HL-60 (cell line): Measurements from ENCODE around the gene JAGN1.

ENCODE experiments used
- DNase-seq, 2 experiments: peaks; one replicate each; pipeline ENCODE4 v3.0.0-alpha.2; 2010 to 2020; ENCODE audit warnings: low read depth in 1 of 2, low spot score in 1 of 2
- H3K27ac ChIP-seq: fragments of 250-450 bp; sonication (Bioruptor Pico); replicated peaks from 2 replicates; pipeline ENCODE4 v1.5.1; 2020; ENCODE audit warnings: mild to moderate bottlenecking, moderate library complexity
- H3K27me3 ChIP-seq: fragments of 250-450 bp; sonication (Bioruptor Pico); 2 replicates; pipeline ENCODE4 v1.5.1; 2021; ENCODE audit warnings: mild to moderate bottlenecking, moderate library complexity; ENCODE audit not compliant: insufficient read depth, poor library complexity, severe bottlenecking
- H3K4me3 ChIP-seq: replicated peaks from 2 replicates; pipeline ENCODE4 v1.5.1; 2011; ENCODE audit warnings: mild to moderate bottlenecking, control low read depth, low read length; ENCODE audit not compliant: insufficient read depth
- GABPA ChIP-seq: IDR thresholded peaks from 2 replicates; pipeline ENCODE4 v1.6.1; 2012; ENCODE audit warnings: low read depth
- POLR2AphosphoS5 ChIP-seq: IDR thresholded peaks from 2 replicates; pipeline ENCODE4 v1.6.1; 2012; ENCODE audit warnings: low read depth
- SPI1 ChIP-seq: IDR thresholded peaks from 2 replicates; pipeline ENCODE4 v1.6.1; 2012; ENCODE audit warnings: low read depth, mild to moderate bottlenecking, borderline replicate concordance
- TF ChIP-seq, protein P1 (sequence below): IDR thresholded peaks from 2 replicates; pipeline ENCODE4 v1.6.1; 2012; ENCODE audit warnings: low read depth; ENCODE audit not compliant: insufficient replicate concordance
- TF ChIP-seq, protein P2 (sequence below): IDR thresholded peaks from one replicate; pipeline ENCODE4 v1.5.1; 2011; ENCODE audit warnings: low read length, control low read depth, inconsistent platforms; ENCODE audit not compliant: insufficient read depth

JAGN1 gene

DNA sequence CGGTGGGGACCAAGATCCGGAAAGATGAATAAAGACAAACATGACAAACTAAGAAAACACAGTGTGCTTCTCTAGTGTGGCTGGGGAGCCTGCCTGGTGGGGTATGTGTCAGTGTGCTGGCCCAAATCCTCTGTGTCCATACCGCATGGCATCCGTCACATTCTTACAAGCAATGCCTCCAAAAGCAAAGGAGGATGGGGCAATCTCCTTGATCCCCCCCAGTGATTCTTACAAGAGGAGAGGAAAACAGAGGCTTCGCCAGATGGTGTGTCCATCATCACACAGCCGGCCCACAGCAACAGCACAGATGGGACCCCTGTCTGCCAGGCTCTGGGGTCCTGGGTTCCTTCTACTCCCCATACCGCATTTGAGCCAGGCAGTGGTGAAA, 25.9 kb downstream of the JAGN1 start:
- H3K27ac ChIP-seq: no peak overlapping the region
- H3K4me3 ChIP-seq: no peak overlapping the region
- no peak for DNase-seq

DNA sequence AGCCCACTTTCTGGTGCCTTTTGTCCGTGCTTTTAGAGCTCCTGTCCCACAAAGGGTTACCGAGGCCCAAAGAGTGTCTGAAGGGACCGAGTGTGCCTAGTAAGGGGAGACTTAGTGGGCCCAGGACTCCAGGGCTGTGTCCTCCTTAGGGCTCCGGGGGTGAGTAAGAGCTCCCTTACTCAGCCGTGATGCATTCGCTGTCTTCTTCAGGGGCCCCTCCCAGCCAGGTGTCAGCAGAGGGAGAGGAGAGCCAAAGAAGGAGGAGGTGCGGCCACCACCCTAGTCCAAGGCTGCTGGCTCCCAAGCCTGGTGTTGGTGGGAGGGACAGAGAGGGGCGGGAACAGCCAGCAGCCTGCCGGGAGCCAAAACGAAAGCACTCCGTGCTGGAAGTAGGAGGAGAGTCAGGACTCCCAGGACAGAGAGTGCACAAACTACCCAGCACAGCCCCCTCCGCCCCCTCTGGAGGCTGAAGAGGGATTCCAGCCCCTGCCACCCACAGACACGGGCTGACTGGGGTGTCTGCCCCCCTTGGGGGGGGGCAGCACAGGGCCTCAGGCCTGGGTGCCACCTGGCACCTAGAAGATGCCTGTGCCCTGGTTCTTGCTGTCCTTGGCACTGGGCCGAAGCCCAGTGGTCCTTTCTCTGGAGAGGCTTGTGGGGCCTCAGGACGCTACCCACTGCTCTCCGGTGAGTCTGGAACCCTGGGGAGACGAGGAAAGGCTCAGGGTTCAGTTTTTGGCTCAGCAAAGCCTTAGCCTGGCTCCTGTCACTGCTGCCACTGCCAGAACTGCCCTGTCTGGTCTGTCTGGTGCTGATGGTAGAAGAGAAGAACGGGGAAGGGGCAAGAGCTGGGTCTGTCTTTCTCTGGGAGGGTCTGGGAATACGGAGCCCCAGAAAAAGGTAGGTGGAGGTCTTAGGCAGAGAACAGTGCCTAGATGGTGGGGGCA, 26.6 kb downstream of the JAGN1 start, which contains the start of gene IL17RC:
Gene IL17RC, plus strand, starts transcription at position 365 of the 947 bp plus-strand sequence. Its CDS starts 218 bp downstream, at position 583.
- TF ChIP-seq, protein P1, sequence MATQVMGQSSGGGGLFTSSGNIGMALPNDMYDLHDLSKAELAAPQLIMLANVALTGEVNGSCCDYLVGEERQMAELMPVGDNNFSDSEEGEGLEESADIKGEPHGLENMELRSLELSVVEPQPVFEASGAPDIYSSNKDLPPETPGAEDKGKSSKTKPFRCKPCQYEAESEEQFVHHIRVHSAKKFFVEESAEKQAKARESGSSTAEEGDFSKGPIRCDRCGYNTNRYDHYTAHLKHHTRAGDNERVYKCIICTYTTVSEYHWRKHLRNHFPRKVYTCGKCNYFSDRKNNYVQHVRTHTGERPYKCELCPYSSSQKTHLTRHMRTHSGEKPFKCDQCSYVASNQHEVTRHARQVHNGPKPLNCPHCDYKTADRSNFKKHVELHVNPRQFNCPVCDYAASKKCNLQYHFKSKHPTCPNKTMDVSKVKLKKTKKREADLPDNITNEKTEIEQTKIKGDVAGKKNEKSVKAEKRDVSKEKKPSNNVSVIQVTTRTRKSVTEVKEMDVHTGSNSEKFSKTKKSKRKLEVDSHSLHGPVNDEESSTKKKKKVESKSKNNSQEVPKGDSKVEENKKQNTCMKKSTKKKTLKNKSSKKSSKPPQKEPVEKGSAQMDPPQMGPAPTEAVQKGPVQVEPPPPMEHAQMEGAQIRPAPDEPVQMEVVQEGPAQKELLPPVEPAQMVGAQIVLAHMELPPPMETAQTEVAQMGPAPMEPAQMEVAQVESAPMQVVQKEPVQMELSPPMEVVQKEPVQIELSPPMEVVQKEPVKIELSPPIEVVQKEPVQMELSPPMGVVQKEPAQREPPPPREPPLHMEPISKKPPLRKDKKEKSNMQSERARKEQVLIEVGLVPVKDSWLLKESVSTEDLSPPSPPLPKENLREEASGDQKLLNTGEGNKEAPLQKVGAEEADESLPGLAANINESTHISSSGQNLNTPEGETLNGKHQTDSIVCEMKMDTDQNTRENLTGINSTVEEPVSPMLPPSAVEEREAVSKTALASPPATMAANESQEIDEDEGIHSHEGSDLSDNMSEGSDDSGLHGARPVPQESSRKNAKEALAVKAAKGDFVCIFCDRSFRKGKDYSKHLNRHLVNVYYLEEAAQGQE: no peak
- no peak for TF ChIP-seq SPI1
- TF ChIP-seq GABPA: no peak
- Histone ChIP-seq H3K27me3 (no peaks in the 10 kb centered on the region), H3K27ac (no peak within 1 kb of the TSS), H3K4me3 (peak within 1 kb of the TSS; percentile 38; the same call in 1 of the 2 replicates)
- DNase-seq: no peak

More for the DNA sequence above, 25.9 kb downstream of the JAGN1 start:
- no peak for TF ChIP-seq SPI1
- TF ChIP-seq POLR2AphosphoS5: no peak
- TF ChIP-seq, protein P1: no peak
- TF ChIP-seq, protein P2, sequence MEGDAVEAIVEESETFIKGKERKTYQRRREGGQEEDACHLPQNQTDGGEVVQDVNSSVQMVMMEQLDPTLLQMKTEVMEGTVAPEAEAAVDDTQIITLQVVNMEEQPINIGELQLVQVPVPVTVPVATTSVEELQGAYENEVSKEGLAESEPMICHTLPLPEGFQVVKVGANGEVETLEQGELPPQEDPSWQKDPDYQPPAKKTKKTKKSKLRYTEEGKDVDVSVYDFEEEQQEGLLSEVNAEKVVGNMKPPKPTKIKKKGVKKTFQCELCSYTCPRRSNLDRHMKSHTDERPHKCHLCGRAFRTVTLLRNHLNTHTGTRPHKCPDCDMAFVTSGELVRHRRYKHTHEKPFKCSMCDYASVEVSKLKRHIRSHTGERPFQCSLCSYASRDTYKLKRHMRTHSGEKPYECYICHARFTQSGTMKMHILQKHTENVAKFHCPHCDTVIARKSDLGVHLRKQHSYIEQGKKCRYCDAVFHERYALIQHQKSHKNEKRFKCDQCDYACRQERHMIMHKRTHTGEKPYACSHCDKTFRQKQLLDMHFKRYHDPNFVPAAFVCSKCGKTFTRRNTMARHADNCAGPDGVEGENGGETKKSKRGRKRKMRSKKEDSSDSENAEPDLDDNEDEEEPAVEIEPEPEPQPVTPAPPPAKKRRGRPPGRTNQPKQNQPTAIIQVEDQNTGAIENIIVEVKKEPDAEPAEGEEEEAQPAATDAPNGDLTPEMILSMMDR: no peak
- no peak for TF ChIP-seq GABPA
- no peaks in the 10 kb centered on the region for H3K27me3 ChIP-seq

DNA sequence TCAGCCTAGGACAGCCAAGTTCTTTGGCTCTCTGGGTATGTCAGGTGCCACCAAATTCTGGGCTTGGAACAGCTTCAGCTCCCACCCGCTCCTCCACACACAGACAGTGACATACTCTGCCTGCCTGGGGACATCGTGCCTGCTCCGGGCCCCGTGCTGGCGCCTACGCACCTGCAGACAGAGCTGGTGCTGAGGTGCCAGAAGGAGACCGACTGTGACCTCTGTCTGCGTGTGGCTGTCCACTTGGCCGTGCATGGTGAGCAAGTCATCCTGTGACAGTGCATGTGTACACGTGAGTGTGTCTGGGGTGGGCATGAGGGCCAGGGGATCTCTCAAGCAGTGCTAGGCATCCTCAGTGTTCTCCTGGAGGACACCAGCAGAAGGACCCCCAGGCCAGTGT, 27.4 kb downstream of the JAGN1 start:
- Histone ChIP-seq H3K4me3 (no peak overlapping the region), H3K27me3 (no peaks in the 10 kb centered on the region), H3K27ac (no peak overlapping the region)
- no peak for TF ChIP-seq SPI1
- DNase-seq: no peak

DNA sequence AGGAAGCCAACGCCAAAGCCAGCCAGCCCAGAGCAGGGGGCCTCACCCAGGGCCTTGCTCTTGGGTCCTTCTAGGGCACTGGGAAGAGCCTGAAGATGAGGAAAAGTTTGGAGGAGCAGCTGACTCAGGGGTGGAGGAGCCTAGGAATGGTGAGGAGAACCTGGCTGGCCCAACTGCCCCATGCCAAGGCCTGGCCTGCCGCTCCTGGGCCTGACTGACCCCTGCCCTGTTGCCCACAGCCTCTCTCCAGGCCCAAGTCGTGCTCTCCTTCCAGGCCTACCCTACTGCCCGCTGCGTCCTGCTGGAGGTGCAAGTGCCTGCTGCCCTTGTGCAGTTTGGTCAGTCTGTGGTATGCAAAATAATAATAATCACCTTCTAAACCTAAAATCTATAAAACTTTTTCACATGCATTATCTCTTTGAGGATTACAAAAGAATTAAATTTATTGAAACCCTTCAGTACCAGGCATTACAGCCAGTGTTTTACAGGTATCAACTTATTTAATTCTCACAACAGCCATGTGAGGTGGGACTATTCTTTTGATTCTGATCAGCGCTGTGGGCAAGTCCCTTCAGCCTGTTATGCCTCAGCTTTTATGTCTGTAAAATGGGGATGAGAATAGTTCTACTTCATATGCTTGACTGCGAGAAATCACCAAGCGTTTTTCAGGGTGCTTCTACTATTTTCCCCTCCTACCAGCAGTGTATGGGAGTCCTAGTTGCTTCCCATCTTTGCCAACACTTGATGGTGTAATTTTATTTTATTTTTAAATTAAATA, 28.0 kb downstream of the JAGN1 start:
- no peak for DNase-seq
- Histone ChIP-seq H3K27me3 (no peaks in the 10 kb centered on the region), H3K4me3 (no peak overlapping the region), H3K27ac (no peak overlapping the region)
- TF ChIP-seq, protein P2: no peak
- TF ChIP-seq GABPA (no peak), SPI1 (no peak), POLR2AphosphoS5 (no peak)
- TF ChIP-seq, protein P1: no peak
